ENCODE measurements around the gene GTF3C5.

Gene GTF3C5

GRCh38 chr9:133098104-133098754 is 67.4 kb downstream of the GTF3C5 start:
- no peak for DNase-seq

DNA sequence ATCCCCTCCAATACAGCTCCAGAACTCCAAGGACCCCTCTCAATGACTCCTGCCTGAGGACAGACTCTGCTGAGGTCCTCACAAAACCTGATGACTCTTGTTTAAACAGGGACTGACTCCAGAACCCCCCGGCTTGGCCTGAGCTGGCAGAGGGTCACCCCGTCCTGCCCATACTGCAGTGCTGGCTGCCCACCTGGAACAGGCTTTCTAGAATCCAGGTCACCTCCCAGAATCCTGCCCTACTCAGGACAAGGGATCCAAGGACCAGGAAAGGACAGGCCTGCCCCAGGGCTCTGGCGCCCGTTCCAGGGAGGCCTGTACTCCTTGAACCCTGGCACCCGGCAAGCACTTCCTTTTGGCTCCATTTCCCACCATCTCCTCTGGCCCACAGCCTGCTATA is 68.1 kb downstream of the GTF3C5 start:
- DNase-seq: no peak

DNA sequence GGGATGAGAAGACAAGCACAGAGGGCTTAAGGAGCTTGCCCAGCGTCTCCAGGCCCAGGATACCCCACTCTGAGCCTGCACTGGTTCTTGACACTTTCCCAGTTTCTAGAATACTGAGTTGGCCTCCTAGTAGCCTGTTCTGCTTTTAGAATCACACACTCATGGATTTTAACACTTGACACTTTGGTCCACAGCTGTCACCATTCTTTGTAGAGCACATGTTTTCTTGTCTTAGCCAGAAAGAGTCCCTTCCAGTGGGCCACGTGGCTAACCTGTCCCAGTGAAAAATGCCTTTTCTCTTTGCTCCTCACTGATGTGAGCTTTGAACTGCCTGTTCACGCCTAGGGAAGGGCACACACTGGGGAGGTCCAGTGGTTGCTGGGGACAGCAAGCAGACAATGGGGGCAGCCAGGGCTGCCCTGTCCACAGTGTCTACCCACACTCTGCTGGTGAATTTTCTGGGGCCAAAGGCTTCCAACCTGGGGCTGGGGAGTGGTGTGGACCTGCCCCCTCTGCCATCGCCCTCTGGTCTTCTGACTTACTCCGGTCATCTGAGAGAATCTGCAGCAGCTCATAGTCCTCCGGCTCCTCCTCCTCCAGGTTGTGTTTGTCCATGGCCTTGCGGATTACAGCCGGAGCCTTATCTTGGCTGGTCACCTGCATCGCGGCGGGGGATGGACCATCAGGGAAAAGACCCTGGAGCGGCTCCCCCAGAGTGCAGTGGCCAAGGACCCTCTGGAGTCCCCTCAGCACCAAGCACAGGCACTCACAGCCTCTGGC is 69.1 kb downstream of the GTF3C5 start:
- no peak for DNase-seq

DNA sequence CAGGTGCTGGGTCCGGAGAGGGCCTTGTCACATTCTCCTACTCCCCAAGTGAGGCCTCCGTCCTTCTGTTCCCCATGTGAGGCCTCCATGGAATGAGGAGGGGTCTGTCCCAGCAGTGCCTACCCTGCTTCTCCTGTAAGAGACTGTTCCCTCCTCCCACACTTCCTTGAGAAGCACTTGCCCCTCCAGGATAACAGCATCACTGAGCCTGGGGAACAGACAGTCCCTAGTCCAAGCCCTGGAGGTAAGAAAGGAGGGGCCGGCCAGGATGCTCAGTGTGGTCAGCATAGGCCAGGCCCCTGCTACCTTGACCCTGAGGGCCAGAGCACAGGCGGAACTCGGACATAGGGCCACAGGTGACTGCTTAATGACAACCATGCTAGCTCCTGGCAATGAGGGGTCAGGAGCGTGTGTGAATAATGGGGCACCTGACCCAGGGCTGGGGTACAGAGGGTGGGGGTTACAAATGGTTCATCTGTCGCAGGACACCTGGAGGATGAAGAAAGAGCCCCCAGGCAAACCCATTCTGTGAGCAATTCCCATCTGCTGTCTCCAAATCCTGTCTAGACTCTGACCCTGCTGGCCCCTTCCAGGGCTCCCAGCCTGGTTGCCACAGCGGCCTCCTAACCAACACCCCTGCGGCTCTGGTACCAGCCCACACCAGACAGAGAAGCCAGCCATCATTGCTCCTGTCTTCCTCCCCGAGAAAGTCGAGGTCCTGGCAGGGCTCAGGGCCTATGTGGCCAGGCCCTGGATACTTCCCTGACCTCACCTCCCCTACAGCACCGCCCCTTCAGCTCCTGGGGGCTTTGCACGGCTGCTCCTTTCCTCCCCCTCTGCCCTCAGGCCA is 69.9 kb downstream of the GTF3C5 start:
- DNase-seq: no peak

- no peak for DNase-seq
Measured at GRCh38 chr9:133101356-133102189, 70.8 kb downstream of the GTF3C5 start.

- DNase-seq: no peak
Measured at GRCh38 chr9:133102190-133103021, 71.6 kb downstream of the GTF3C5 start.

- peak; percentile 25 to 49 (median 44) for DNase-seq
Measured at GRCh38 chr9:133103183-133103986, 72.6 kb downstream of the GTF3C5 start.

- DNase-seq: no peak
Measured at GRCh38 chr9:133103987-133104505, 73.2 kb downstream of the GTF3C5 start.

DNA sequence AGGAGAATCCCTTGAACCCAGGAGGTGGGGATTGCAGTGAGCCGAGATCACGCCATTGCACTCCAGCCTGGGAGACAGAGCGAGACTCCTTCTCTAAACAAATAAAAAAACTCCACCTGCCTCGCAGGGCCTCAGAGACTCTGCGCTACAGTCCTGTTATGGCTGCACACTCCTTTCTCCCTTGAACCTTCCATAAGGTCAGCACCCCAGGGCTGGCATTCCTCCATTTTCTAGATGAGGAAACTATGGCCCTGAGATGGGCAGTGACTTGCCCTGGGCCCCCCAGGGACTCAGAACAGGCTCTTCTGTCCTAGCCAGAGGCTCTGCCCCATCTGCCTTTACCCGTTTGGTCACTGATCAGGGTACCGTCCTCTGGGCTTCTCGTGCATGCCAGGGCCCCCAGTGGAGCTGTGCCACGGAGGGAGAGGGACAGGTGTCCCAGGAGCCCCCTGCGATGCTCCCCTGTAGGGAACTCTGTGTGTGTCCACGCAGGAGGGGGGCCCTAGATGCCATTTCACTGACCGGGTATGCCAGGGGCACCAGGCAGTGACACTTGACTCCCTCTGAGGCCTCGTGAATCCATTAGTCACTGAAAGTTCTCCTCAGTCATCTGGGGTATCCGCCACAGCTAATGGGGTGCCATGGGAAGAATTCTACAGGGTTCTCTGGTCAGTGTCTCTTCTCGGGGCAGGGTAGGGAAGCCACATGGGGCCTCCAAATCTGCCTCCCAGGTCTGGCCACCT is 74.1 kb downstream of the GTF3C5 start:
- no peak for DNase-seq

DNA sequence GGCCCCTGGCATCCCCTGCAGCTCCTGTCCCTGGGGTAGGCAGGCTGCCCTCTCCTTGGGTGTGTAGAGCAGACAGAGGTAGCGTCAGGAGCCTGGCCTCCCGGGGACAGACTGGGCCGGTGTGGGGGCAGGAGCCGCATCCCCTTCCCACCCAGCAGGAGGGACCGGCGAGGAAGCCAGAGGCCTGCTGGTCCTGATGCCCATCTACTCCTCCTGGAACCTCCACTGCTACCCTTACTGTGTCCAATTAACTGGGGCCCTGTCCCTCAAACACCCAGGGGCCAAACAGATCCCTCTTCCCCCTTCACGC is 74.6 kb downstream of the GTF3C5 start:
- no peak for DNase-seq

DNA sequence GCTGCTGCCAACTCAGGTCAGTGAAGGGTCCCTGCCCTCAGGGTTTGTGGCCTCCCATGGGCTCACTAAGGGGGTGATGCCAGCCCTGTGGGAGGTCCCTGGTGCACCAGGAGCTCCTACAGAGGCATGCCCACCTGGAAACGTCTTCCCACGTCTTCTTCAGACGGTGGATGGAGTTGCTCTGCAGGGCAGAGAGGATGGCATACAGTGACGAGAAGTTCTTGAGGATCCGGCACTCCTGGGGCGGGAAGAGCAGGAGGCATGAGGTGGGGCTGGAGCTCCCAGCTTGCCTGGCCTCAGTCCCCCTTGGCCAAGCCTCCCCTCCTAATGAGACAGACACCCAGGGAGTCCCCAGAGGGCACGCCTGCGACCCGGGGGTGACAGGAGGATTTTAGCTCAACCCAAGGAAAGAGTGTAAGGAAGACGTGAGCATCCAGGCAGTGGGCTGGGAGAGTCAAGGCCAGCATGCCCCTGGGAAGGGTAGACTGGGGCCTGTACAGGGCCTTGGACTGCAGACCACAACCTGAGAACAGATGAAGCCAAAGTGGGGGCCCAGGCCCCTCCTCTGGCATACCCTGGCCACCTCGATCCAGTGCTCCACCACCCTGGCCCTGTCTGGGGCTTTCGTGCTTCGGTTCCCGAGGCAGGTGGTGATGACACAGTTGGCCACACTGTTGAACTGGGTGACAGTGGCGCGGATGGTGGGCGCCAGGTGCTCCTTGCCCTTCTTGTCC is 75.9 kb downstream of the GTF3C5 start:
- no peak for DNase-seq

DNA sequence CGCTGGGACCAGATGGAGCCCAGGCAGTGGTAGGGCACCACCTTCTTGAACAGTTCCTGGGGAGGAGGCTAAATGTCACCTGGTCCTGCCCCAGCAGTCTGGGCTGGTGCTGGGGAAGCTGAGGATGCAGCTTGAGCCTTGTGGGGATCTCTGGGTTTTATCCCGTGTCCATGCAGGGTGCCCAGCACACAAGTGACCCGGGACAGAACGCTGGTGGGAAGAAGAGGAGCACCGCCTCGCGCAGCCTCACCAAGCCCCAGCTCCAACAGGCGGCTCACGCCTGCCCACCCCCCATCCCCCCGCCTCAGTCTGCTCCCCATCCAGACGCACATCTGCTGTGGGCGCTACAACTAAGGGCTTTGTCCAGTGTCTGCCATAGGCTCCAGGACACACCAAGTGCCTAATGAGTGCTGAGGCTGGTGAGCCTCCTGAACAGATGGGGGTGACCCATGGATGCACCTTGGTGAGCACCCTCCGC is 76.5 kb downstream of the GTF3C5 start:
- no peak for DNase-seq

Measured in activated CD4-positive, CD25-positive, alpha-beta regulatory T cell (primary cell).